Stimulated activated CD4-positive, alpha-beta T cell treated with anti-CD3 and anti-CD28 coated beads, Interleukin-4, amount 100 ng/mL, for 4 hours (primary cell): ENCODE data around the gene OTUD3.
"Not testable (repeated sequence)": the region's sequence is repeated elsewhere in the genome, so short reads cannot be mapped to it uniquely, and the experiment has no call there.

Experiments
- DNase-seq, 2 experiments: peaks; one replicate each; pipeline ENCODE4 v3.0.0-alpha.2; 2020

OTUD3 gene

GRCh38 chr1:19920132-19920710 is 38.0 kb downstream of the OTUD3 start:
- no peak for DNase-seq

DNA sequence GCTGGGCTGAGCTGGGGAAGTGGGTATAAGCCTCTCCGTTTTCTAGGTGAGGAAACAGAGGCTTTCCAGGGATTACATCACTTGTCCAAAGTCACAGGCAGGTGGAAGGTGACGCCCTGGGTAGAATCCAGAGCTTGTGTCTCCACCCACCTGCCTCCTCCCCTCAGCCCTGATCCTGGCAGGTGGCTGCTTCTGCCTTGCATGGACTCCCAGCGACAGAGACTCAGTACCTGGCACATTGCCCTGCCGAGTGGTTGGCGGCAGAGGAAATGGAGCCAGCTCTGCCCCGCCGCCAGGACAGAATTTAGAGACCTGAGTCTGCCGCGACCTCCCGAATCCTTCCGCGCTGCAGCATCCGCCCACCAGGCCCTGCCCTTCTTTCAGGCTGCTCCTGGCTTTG is 39.1 kb downstream of the OTUD3 start:
- no peak for DNase-seq

DNA sequence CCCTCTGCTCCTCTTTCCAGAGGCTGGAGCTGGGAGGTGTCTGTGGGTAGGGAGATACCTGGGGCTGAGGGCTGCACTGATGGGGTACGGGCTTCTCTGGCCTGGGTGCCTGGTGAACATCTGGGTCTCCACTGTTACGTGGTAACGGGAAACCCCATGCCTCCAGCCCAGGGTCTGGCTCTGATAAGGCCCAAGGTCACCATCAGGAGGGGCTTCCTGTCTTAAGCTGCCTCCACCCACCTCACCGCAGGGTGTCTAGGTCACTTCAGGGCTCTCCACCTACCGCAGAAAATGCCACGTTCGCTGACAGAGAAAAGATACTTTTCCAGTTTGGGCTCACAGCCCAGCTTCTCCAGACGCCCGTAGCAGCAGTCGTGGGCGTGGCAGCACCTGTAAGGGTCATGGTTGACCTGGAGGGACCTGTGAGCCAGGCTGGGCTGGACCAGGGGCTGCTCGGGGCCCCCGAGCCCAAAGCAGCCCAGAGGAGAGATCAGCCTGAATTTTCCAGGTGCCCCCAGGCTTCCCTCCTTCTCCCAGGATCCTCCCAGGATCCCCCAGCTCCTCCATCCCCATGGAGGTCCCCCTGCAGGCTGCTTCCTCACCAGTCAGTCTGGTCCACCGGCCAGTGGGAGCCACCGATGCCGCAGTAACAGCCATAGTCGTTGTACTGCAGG is 40.0 kb downstream of the OTUD3 start:
- no peak for DNase-seq

DNA sequence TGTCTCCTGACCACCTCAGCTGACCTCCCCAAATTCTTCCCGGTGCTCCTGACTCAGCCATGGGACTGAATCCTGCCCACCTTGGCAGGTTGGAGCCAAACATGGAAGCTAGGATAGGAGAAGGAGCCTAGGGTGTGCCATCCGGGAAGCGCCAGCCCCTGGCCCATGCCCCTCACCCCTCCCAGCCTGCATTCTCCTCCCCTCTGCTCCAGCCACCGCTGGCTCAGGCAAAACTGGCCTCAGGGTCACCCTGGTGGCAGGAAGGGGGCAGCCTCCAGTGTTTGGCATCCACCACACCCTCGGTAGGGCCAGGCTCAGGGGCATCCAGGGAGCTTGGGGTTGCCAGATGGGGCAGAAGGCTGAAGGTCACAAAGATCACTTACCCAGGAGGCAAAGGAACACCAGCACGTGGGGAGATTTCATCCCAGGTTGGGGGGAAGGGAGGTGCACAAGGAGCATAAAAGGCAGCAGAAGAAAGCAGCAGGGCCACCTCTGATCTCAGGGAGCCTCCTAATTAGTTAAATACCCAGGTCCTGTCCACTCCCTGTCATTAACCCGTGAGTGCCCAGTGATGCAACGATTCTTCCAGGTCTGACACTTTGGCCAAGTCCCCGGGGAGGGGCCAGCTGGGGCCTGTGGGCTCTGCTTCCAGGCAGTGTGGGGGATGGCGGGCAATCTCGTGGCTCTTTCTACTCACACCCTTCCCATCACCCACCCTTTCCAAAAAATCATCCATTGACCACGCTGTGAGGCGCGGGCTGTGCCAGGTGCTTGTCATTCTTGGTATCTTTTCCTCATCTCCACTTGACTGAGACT is 41.1 kb downstream of the OTUD3 start, which contains the start of gene PLA2G2E:
Gene PLA2G2E (minus strand): TSS at position 481 of the 816 bp plus-strand sequence. CDS start 58 bp downstream, at position 423.
- no peak for DNase-seq

- no peak for DNase-seq
Measured at GRCh38 chr1:19923953-19924346, 41.8 kb downstream of the OTUD3 start.

DNA sequence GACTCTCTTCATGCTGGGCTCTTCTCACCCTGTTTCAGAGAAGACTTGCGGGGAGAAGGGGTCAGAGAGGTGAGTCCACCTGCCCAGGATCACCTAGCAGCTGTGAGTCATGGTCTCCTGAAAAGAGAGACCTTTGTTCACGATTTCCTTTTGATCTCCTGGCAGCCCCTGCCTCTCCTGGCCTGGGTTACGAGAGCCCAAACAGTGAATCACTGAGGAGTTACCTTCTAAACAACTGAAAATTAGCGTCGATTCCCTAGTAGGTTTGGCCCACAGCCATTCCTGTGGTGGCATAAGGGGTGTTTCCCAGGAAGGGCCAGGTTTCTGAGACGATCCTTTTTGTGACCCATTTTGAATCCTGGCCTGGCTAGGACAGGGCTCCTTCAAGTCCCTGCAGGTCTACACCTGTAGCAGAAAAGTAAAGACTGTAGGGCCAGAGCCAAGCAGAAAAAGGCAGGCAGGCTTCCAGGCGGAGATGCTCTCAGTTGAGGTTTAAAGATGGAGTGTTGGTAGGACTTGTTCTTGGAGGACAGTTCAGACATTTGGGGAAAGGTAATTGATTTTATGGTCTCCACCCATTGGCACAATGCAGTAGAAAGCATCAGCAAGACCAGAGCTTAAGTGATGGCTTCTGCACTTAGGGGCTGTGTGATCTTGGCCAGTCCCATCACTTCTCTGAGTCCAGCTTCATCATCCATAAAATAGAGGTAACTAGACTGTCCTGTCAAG is 43.3 kb downstream of the OTUD3 start:
- no peak for DNase-seq

DNA sequence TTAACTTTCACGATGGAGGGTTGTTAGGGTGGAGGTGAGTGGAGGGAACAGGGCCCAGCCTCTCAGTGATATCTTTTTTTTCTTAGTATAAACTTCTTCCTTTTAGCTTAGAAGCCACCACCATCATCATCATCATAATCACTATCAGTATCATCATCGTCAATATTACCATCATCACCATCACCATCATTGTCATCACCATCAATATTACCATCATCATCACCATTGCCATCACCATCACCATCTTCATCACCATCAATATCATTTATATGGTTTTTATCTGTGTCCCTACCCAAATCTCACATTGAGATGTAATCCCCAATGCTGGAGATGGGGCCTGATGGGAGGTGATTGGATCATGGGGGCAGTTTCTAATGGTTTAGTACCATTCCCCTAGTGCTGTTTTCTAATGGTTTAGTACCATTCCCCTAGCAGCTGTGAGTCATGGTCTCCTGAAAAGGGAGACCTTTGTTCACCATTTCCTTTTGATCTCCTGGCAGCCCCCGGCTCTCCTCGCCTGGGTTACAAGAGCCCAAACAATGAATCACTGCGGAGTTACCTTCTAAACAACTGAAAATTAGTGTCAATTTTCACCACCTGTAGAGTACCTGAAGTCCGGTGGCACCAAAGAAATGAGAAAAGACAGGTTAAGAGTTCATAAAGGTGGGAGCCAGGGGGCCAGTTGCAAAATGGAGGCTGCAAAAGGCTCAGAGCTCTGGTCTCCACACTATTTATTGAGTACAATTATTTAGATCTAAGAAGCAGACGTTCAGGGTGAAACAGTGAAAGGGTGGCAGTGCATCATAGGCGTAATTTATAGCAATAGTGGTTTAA is 44.3 kb downstream of the OTUD3 start:
- DNase-seq = no peak

DNA sequence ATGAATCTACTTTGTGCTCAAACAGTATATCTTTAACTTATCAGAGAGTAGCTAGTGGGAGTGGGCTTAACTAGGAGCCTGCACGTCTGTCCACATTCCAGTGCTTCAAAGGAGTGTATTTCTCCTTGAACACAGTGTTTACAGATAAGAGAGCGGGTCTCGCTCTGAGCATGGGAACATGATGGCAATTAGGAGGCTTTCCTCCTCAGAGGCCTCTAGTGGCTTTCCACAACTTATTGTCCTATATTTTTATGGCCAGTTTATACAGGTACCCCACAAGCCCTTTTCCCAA is 44.9 kb downstream of the OTUD3 start:
- DNase-seq = not testable (repeated sequence)

DNA sequence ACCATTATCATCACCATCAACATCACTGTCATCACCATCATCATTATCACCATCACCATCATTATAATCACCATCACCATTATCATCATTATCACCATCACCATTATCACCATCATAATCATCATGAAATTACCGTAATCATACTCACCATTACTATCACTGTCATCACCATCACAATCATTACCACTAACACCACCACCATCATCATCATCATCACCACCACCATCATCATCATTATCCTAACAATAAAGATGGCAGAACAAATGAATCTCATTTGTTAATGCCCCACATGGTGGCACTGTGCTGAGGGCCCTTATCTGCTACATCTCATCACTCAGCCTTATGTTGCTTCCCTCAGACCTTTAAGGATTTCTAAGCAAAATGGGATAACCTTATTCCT is 50.7 kb downstream of the OTUD3 start:
- no peak for DNase-seq

DNA sequence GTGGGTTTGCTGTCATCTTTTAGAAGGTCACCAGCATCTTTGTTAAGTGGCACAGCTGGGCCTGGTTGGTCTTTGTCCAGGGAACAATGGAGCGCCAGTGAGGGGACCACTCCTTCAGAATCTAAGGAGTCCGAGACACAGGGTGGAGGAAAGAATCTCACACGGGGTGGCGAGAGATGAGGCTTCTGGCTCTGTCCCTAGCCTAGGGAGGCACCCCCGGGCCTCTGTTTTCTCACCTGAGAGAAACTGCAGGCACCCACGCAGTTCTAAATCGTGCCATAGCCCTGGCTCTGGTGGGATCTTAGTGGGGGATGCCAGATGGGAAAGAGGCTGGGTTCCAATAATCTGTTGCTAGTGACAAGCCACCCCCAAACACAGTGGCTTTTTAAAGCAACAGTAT is 52.1 kb downstream of the OTUD3 start:
- no peak for DNase-seq

- DNase-seq = no peak
Measured at GRCh38 chr1:19936061-19936750, 54.0 kb downstream of the OTUD3 start.

- DNase-seq = no peak
Measured at GRCh38 chr1:19938472-19938871, 56.3 kb downstream of the OTUD3 start.

GRCh38 chr1:19940486-19941205 is 58.5 kb downstream of the OTUD3 start:
- no peak for DNase-seq

GRCh38 chr1:19941206-19941568 is 59.0 kb downstream of the OTUD3 start:
- no peak for DNase-seq

DNA sequence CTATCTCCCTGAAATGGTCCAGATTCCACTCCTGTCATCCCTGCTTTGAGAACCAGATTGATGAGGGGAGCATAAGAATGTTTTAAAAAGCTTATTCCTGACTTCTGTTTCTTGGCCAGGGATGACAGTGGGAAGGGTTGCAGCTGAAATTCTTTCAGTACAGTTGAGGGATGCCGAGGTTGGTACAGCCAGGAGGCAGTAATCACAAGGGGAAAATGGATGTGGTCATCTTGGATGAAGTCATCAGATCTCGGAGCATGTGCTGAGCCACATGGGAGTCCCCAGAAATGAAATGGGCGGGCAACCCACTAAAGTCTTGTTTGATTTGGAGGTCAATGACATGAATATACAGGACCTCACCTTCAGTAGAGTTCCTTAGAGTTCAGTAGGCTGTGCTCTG is 59.9 kb downstream of the OTUD3 start:
- no peak for DNase-seq

DNA sequence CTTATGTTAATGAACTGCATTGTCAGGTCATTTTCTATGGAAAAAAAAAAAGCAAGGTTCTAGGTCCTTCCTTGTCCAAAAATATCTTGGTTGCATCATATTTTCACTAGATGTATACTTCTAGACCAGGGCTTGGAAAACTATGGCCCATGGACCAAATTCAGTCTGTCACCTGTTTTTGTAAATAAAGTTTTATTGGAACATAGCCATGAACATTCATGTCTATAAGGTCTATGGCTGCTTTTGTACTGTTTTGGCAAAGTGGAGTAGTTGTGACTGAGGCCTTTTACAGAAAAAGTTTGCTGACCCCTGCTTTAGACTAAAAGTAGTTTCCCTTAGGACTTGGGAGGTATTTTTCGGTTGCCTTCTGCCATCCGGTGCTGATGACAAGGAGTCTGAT is 60.5 kb downstream of the OTUD3 start:
- no peak for DNase-seq

GRCh38 chr1:19945914-19946313 is 63.7 kb downstream of the OTUD3 start:
- no peak for DNase-seq

DNA sequence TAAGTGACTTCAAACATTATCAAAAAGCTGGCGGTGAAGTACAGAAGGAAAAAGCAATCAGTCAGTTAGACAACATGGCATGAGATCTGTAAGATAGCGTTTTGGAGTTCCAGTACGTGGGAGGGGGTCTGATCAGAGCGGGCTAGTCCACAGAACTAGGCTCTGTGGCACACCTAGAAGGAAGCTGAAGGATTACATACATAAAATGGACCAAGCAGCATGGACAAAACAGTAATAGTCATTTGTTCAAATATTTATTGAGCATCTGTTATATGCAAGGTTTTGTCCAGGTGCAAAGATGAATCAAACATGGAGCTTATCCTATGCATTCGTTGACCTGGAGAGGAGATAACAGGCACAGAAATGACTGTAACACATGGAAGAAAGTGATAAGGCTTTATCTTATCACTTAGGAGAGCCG is 64.1 kb downstream of the OTUD3 start:
- no peak for DNase-seq

DNA sequence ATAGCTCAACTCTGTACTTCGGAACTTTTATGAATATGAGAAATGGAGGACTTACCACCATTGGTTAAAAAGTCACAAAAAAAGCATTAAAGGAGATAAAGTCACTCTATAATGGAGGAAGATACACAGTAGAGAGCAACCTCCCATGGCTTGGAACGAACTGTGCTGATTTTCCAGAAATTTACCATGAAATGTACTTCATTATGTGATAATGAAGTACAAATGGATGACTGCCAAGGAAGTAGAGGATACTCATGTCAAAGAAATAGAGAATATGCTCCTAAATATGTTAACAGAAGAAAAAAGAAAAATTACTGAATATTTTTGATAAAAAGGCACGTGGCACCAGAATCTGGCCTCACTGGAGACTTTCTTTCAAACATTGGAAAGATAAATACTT is 64.8 kb downstream of the OTUD3 start:
- no peak for DNase-seq

GRCh38 chr1:19949016-19949415 is 66.8 kb downstream of the OTUD3 start:
- DNase-seq = no peak

- DNase-seq = no peak
Measured at GRCh38 chr1:19954059-19954458, 71.9 kb downstream of the OTUD3 start.
